ENCODE measurements around the gene TFB1M.
"Not testable (repeated sequence)": the region's sequence is repeated elsewhere in the genome, so short reads cannot be mapped to it uniquely, and the experiment has no call there.

TFB1M gene

DNA sequence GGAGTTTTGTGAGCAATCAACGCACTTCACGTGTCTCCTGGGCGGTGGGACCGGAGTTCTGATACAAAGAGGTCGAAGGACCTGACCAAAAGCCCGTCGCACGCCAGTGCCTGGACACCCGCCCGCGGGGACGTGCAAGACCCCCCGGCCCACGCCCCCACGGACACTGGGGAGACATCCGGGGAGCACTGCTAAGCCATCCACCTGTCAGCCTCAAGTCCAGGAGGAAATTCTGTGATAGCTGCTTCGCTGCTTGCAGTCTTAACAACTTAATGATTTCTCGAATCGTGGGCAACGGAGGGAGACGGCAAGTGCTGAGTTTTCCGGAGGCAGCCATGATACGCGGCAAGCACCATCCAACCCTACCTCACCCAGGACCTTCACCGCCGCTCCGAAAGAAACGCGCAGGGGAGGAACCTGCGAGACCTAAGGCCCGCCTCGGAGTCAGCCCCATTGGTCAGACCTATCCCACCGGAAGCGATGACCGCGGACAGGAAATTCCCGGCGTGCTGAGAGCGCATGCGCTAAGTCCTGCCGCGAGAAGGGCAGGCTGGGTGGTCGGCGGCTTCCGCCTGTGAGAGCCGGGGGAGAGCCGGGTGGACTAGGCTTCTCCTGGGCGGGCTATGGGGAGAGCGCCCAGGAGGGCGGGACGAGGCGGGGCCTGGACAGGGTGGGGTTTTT is at the start of gene TFB1M:
TFB1M (minus strand) TSS at position 393 of the 681 bp plus-strand sequence; CDS start at position 337, 56 bp downstream.
- peak; percentile 95 for DNase-seq

DNA sequence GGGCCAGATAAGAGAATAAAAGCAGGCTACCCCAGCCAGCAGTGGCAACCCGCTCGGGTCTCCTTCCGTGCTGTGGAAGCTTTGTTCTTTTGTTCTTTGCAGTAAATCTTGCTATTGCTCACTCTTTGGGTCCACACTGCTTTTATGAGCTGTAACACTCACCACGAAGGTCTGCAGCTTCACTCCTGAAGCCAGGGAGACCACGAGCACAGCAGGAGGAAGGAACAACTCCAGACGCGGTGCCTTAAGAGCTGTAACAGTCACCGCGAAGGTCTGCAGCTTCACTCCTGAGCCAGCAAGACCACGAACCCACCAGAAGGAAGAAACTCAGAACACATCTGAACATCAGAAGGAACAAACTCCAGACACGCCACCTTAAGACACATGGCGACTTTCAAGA is 49.7 kb upstream of the TFB1M start:
- DNase-seq, result not testable (repeated sequence)

DNA sequence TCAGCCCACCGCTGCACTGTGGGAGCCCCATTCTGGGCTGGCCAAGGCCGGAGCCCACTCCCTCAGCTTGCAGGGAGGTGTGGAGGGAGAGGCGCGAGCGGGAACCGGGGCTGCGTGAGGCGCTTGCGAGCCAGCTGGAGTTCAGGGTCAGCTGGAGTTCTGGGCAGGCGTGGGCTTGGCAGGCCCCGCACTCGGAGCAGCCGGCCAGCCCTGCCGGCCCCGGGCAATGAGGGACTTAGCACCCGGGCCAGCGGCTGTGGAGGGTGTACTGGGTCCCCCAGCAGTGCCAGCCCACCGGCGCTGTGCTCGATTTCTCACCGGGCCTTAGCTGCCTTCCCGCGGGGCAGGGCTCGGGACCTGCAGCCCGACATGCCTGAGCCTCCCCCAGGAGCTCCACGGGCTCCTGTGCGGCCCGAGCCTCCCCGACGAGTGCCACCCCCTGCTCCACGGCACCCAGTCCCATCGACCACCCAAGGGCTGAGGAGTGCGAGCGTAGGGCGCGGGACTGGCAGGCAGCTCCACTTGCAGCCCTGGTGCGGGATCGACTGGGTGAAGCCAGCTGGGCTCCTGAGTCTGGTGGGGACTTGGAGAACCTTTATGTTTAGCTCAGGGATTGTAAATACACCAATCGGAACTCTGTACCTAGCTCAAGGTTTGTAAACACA is 48.8 kb upstream of the TFB1M start:
- DNase-seq, result not testable (repeated sequence)

DNA sequence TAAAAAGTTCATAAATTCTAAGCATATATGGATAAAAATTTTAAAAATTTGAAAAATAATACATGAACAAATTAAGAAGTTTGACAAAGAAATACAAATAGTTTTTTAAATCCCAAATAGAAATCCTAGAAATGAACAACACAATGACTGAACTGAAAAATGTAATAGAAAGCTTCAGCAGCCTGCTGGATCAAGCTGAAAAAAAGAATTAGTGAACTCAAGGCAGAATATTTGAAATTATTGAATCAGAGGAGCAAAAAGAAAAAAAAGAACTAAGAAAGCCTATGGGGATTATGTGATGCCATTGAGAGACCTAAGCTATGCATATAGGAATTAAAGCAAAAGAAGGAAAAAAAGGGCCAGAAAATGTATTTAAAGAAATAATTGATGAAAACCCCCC is 39.9 kb upstream of the TFB1M start:
- DNase-seq, result no peak

DNA sequence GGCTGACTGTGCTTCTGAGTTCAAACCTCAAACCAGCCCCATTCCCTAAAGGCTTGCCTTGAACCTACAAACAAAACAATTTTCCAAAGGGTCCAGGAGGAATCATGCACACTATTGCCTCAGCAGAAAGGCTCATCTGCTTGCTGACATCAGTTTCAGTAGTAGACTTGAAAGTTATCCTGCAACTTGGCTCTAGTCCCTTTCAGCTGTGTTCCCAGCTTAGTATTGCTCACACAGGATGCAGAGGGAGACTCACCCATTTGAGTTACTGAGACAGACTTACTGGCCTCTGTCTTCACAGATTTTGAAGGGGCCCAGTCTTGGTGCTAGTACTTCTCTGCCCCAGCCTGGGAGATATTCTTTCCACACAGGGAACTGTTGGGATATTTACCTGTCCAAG is 38.5 kb upstream of the TFB1M start:
- DNase-seq, result no peak

DNA sequence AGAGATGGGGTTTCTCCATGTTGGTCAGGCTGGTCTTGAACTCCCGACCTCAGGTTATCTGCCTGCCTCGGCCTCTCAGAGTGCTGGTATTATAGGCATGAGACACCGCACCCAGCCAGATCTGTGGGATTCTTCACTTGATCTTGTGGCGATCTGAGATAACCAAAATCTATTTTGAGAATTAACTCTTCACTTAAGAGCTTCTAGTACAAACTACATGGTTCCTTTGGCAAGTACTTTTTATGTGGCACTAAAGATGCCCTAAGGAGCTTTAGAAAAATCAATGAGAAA is 37.8 kb upstream of the TFB1M start:
- DNase-seq, result no peak

DNA sequence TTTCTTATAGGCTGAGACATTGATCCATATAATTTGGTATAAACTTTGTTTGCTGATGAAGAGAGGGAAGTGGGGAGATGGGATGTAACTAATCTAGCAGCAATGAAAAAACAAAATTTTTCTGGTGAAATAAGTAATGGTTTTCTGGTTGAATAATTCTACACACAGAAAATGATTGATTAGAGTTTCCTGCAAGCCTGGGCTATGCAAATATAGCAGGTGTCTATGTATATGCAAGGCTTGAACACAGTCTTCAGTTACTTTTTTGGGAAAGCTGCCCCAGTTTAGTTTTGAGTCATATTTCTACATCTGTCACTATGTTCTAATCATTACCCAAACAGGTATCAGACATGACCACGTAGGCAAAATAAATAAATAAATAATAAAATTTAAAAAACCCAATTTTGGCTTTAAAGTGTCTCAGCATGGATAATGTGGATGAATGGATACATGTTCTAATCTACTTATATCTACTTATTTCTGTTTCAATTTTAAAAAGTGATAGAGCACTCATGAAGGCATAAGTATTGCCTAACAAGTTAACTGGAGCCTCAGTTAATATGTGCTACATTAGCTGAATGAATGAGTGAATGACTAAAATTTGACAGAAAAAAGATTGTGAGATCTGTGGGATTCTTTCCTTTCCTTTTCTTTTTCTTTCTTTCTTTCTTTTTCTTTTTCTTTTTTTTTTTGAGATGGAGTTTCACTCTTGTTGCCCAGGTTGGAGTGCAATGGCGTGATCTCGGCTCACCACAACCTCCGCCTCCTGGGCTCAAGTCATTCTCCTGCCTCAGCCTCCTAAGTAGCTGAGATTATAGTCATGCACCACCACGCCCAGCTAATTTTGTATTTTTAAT is 37.2 kb upstream of the TFB1M start:
- DNase-seq, result no peak

DNA sequence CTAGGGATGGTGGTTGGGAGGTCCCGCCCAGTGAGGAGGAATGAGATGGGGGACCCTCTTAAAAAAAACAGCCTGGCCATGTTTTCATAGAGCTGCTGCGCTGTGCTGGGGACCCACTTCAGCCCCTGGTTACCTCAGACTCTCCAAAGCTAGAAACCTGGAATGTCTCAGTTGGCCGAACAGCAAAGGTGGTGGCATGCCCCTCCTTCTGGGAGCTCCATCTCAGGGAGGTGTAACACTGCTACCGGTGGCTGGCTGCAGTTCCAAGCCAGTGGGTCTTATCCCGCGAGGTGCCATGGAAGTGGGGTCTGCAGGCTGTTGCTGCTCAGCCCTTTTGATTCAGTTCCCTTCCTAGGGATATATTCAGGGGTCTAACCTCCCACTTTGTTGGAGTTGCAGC is 35.7 kb upstream of the TFB1M start:
- DNase-seq, result no peak

DNA sequence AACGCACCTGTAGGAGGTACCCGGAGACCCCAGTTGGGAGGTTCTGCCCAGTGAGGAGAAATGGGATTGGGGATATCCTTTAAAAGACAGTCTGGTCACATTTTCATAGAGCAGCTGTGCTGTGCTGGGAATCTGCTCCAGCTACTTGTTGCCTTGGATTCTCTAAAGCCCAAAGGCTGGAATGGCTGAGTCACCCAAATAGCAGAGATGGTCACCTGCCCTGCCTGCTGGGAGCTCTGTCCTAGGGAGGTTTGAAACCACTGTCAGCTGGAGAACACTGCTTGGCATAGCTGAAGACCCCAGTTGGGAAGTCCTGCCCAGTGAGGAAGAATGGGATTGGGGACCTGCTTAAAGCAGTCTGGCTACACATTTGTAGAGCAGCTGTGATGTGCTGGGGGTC is 34.8 kb upstream of the TFB1M start:
- no peak for DNase-seq

DNA sequence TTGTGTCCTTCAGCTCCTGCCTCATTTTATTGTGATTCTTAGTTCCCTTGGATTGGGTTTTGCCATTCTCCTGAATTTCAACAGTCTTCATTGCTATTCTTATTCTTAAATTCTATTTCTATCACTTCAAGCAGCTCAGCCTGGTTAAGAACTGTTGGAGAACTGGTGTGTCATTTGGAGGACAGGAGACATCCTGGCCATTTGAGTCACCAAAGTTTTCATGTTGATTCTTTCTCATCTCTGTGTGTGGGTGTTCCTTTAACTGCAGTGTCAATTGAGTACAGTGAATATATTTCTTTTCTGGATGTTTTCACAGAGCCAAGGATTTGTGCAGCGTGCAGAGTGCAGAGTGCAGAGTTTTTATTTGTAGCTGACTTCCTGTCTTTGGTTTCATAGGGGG is 33.5 kb upstream of the TFB1M start:
- DNase-seq, result no peak

DNA sequence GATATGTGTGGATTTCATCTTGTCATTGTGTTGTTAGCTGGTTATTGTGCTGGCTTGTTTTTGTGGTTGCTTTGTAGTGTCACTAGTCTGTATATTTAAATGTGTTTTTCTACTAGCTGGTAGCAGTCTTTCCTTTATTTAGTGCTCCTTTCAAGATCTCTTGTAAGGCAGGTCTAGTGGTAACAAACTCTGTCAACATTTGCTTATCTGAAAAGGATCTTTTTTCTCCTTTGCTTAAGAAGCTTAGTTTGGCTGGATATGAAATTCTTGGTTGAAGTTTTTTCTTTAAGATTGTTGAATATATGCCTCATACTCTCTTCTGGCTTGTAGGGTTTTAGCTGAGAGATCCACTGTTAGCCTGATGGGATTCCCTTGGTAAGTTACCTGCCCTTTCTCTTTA is 32.7 kb upstream of the TFB1M start:
- DNase-seq, result no peak

DNA sequence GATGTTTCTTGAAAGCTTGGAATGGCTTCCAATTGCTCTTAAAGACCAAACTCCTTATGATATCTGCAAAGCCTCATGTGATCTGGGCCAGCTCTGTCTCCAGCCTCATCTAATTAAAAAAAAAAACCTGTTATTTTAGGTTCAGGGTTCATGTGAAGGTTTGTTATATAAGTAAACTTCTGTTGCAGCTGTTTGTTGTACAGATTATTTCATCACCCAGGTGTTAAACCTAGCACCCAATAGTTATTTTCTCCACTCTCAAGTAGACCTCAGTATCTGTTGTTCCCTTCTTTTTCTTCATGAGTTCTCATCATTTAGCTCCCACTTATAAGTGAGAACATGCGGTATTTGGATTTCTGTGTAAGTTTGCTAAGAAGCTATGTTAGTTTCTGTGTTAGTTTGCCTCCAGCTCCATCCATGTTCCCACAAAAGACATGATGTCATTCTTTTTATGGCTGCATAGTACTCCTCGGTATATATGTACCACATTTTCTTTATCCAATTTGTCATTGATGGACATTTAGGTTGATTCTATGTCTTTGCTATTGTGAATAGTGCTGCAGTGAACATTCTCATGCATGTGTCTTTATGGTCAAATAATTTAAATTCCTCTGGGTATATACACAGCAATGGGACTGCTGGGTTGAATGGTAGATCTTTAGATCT is 30.2 kb upstream of the TFB1M start:
- DNase-seq, result no peak

DNA sequence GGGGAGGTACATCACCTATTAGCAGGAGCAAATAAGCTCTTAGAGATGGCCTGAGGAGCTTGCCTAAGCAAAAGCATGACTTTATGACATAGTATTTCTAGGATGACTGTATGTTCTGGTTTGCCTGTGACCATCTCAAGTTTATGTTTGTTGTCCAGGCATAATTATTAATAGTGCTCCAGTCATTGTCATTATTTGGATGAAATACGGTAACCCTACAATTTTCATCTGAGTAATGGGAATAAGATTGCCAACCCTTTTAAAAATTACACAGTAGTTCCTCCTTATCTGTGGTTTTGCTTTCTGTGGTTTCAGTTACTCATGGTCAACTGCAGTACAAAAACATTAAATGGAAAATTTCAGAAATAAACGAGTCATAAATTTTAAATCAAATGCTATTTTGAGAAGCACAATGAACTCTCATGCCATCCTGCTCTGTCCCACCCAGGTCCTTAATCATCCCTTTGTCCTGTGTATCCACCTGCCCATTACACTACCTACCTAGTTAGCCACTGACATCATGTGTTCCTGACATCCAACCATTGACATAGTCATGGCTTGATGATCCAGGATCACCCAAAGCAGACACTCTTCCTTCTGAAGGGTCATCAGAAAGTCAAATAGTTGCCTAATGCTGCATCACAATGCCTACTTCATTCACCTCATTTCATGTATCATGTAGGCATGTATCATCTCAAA is 27.0 kb upstream of the TFB1M start:
- no peak for DNase-seq

DNA sequence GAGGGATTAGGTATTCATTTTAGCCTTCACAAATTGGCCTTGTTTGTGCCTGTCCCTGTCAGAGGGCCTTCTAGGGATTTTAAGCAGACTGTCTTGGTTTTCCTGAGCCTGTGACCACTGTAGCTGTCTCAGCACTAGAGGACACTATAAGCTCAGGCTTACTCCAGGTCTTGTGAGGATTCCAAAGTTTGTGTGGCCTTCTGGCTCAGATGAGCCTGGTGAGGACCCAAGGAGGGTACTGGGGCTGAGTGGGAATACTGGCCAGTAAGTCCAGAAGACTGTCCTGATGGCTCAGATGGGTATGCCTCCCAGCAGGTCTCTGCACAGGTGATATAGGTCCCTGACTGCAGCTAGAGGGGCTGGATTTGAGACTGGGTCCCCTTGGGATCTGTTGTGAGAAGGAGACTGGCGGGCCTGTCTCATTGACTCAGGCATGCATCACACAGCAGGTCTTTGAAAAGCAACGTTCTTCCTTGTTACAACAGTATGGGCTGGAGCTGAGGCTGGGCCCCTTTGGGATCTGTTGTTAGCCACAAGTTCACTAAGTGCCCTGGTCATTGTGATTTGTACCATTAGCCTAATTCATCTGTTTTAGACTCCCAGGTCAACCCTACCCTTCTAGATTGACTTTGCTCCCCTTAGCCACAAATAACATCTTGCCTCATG is 26.3 kb upstream of the TFB1M start:
- DNase-seq, result no peak

DNA sequence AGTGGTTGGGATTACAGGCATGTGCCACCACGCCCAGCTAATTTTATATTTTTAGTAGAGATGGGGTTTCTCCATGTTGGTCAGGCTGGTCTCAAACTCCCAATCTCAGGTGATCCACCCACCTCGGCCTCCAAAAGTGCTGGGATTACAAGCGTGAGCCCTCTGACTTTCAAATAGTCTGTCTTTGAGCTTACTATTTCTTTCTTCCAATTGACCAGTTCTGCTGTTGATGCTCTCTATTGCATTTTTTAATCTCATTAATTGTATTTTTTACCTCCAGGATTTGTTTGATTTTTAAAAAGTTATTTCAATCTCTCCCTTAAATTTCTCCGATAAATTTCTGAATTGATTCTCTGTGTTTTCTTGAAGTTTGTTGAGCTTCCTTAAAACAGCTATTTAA is 25.6 kb upstream of the TFB1M start:
- not testable (repeated sequence) for DNase-seq

DNA sequence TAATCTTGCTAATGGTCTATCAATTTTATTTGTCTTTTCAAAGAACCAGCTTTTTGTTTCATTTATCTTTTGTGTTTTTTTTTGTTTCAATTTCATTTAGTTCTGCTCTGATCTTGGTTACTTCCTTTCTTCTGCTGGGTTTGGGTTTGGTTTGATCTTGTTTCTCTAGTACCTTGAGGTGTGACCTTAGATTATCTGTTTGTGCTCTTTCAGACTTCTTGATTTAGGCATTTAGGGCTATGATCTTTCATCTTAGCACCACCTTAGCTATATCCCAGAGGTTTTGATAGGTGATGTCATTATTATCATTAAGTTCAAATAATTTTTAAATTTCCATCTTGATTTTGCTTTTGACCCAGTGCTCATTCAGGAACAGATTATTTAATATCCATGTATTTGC is 24.0 kb upstream of the TFB1M start:
- not testable (repeated sequence) for DNase-seq

DNA sequence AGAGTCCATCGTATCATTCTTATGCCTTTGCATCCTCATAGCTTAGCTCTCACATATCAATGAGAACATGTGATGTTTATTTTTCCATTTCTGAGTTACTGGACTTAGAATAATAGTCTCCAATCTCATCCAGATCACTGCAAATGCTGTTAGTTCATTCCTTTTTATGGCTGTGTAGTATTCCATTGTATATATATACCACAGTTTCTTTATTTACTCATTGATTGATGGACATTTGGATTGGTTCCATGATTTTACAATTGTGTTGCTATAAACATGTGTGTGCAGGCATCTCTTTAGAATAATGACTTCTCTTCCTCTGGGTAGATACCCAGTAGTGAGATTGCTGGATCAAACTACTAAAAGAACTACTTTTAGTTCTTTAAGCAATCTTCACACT is 21.0 kb upstream of the TFB1M start:
- DNase-seq, result no peak

DNA sequence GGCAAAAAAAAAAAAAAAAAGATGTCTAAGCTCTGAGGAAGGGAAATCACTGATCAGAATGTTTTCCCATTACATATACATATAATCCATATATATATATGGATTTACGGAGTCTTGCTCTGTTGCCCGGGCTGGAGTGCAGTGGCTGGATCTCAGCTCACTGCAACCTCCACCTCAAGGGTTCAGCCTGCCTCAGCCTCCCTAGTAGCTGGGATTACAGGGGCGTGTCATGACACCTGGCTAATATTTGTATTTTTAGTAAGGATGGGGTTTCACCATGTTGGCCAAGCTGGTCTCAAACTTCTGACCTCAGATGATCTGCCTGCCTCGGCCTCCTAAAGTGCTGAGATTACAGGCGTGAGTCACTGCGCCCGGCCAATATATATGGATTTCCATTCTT is 19.8 kb upstream of the TFB1M start:
- DNase-seq, result not testable (repeated sequence)

DNA sequence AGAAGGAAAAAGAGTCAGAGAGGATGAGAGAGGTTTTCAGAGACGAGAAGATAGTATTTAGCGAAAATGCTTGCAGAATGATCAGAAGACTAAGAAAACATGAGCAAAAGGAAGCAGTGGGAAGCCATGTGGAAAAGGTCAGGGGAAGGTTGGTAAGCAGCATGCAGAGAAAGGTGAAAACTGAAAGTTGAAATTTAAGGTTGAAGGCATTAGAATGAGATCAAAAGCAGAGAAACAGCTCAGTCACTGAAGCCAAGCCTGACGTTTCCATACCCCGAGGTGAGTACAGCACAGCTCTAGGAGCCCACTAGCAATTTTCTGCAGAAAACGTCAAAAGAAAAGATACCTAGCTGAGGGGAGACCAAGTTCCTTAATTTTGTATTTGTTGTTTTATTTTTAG is 19.1 kb upstream of the TFB1M start:
- no peak for DNase-seq

DNA sequence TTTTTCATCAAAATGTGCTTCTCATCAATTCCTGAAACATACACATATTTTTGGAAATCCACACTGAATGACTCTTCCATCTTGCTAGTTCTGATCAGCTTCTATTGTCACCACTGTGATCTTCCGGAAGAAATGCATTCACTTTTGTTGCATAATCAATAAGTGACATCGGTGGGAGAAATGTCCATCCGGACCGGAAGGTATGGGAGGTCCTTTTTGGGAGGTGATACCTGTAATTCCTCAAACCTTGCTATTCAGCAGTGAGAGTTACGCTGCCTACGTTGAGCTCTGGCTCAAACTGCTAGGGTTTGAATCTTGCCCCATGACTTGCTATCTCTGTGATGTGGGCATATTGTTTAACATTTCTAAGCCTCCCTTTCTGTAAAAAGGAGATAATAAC is 16.6 kb upstream of the TFB1M start:
- no peak for DNase-seq

DNA sequence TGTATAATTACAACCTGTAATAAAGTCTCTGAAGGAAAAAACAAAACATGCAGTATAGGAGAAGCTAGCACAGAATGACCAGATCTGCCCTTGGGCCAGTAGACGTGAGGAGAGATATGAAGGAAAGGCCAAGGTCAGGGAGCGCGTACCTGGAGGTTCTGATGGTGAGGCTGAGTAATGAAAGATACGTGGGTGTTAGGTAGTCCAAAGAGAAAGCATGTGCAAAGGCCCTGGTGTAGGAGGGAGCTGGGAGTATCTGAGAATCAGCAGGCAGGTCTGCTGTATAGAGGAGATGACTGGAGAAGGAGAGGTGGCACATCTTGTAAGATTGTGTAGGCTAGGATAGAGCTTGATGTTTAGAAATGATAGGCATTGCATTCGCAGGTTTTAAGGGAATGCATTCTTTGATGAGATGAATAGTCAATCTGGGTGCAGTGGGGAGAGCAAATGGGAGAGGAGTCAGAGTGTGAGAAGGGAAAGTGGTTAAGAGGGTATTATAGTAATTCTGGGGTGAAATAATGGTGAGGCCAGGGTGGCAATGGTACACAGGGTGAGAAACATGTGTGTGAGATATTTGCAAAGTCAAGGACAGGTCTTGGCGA is 15.9 kb upstream of the TFB1M start:
- DNase-seq, result no peak

Data from activated T-cell treated with anti-CD3 and anti-CD28 coated beads for 4 hours (primary cell).